Neural cell (in vitro differentiated cells): ENCODE data around the gene RTP5. TPM values are rescaled to one million over a fixed set of nuclear protein-coding genes. Genes with fewer than 3 reads are reported as not detected.

Experiments used
- H2AFZ ChIP-seq: fragments of 200-600, 300-800 bp; sonication (generic), shearing (Covaris generic); 2 replicates; pipeline ENCODE4 v1.6.0; 2014; ENCODE audit warnings: low read depth, mild to moderate bottlenecking, antibody characterized with exemption, low read length, moderate library complexity
- H3F3A ChIP-seq: fragments of 200-600 bp; shearing (Covaris generic); 2 replicates; pipeline ENCODE4 v1.6.1; 2016; ENCODE audit warnings: mild to moderate bottlenecking, moderate library complexity, mixed read lengths, antibody characterized with exemption, low read length; ENCODE audit not compliant: insufficient read depth, poor library complexity, severe bottlenecking
- H3K27ac ChIP-seq: fragments of 200-600, 300-800 bp; sonication (generic), shearing (Covaris generic); 2 replicates; pipeline ENCODE4 v1.5.1; 2014; ENCODE audit warnings: mild to moderate bottlenecking, low read length, moderate library complexity
- H3K27me3 ChIP-seq: fragments of 300-800, 200-600 bp; sonication (generic), shearing (Covaris generic); 2 replicates; pipeline ENCODE4 v1.6.0; 2014; ENCODE audit warnings: mild to moderate bottlenecking, low read depth, low read length, moderate library complexity; ENCODE audit not compliant: insufficient read depth
- H3K36me3 ChIP-seq: fragments of 300-800, 200-600 bp; sonication (generic), shearing (Covaris generic); 2 replicates; pipeline ENCODE4 v1.5.1; 2014; ENCODE audit warnings: mild to moderate bottlenecking, antibody characterized with exemption, low read length, moderate library complexity; ENCODE audit not compliant: insufficient read depth
- H3K4me2 ChIP-seq: fragments of 300-800, 200-600 bp; sonication (generic), shearing (Covaris generic); 2 replicates; pipeline ENCODE4 v1.6.0; 2014; ENCODE audit warnings: mild to moderate bottlenecking, low read length
- H3K4me3 ChIP-seq: fragments of 300-800, 200-600 bp; sonication (generic), shearing (Covaris generic); 2 replicates; pipeline ENCODE4 v1.5.1; 2014; ENCODE audit warnings: mild to moderate bottlenecking, low read length, moderate library complexity
- H3K79me2 ChIP-seq: fragments of 200-600 bp; shearing (Covaris generic); replicated peaks from 2 replicates; pipeline ENCODE4 v1.6.0; 2014; ENCODE audit warnings: mild to moderate bottlenecking, low read length, moderate library complexity; ENCODE audit not compliant: insufficient read depth
- H3K9ac ChIP-seq: fragments of 300-800, 200-600 bp; sonication (generic), shearing (Covaris generic); 2 replicates; pipeline ENCODE4 v1.6.1; 2016; ENCODE audit warnings: mild to moderate bottlenecking, low read length, mixed read lengths
- H3K9me2 ChIP-seq: fragments of 200-600 bp; shearing (Covaris generic); 2 replicates; pipeline ENCODE4 v1.6.1; 2016; ENCODE audit warnings: mild to moderate bottlenecking, low read length, mixed read lengths; ENCODE audit not compliant: insufficient read depth
- H3K9me3 ChIP-seq: fragments of 200-600, 300-800 bp; sonication (generic), shearing (Covaris generic); 2 replicates; pipeline ENCODE4 v1.6.1; 2016; ENCODE audit warnings: mild to moderate bottlenecking, mixed run types, low read length, moderate library complexity, mixed read lengths
- H4K20me1 ChIP-seq: fragments of 200-600 bp; shearing (Covaris generic); 2 replicates; pipeline ENCODE4 v1.6.1; 2016; ENCODE audit warnings: mild to moderate bottlenecking, mixed run types; ENCODE audit not compliant: insufficient read depth
- CTCF ChIP-seq: fragments of 450-650 bp; IDR thresholded peaks from 2 replicates; pipeline ENCODE4 v1.5.1; 2014; ENCODE audit warnings: antibody characterized with exemption, mild to moderate bottlenecking, moderate library complexity; ENCODE audit not compliant: poor library complexity, severe bottlenecking
- EP300 ChIP-seq: fragments of 450-650 bp; conservative IDR thresholded peaks from 2 replicates; pipeline ENCODE4 v1.6.1; 2014; ENCODE audit warnings: antibody characterized with exemption, mild to moderate bottlenecking, moderate library complexity; ENCODE audit not compliant: poor library complexity, severe bottlenecking
- MXI1 ChIP-seq: fragments of 450-650 bp; conservative IDR thresholded peaks from 2 replicates; pipeline ENCODE4 v1.6.1; 2014; ENCODE audit warnings: antibody characterized with exemption, mild to moderate bottlenecking; ENCODE audit not compliant: poor library complexity, severe bottlenecking
- POLR2AphosphoS5 ChIP-seq: IDR thresholded peaks from 2 replicates; pipeline ENCODE4 v1.6.1; 2012
- RAD21 ChIP-seq: fragments of 450-650 bp; conservative IDR thresholded peaks from 2 replicates; pipeline ENCODE4 v1.6.1; 2014; ENCODE audit warnings: antibody characterized with exemption, mild to moderate bottlenecking, moderate library complexity
- REST ChIP-seq: IDR thresholded peaks from 2 replicates; pipeline ENCODE4 v1.6.1; 2012; ENCODE audit warnings: borderline replicate concordance
- SMC3 ChIP-seq: fragments of 450-650 bp; conservative IDR thresholded peaks from 2 replicates; pipeline ENCODE4 v1.6.1; 2014; ENCODE audit warnings: antibody characterized with exemption, mild to moderate bottlenecking, moderate library complexity; ENCODE audit not compliant: poor library complexity
- polyA plus RNA-seq: library from polyadenylated mRNA; depleted of rRNA; stranded (reverse); fragments of >200 nt; gene quantifications from 2 replicates; pipeline ENCODE4 v1.2.3, GENCODE V29; 2014

Gene RTP5
- polyA plus RNA-seq, 1 donor from 2014 or later = 1.8 TPM

- no peak overlapping the region for H3K4me2 ChIP-seq
- no peak for TF ChIP-seq MXI1
- H3K36me3 ChIP-seq = no peaks in the 10 kb centered on the region
- H3K9me3 ChIP-seq = no peaks in the 10 kb centered on the region
- H3K9me2 ChIP-seq = no peaks in the 10 kb centered on the region
- no peaks in the 10 kb centered on the region for H3F3A ChIP-seq
- H3K4me3 ChIP-seq = no peak overlapping the region
- no peaks in the 10 kb centered on the region for H3K27me3 ChIP-seq
- no peak overlapping the region for H2AFZ ChIP-seq
- H4K20me1 ChIP-seq = no peaks in the 10 kb centered on the region
- no peaks in the 10 kb centered on the region for H3K79me2 ChIP-seq
- H3K27ac ChIP-seq = no peak overlapping the region
- no peak overlapping the region for H3K9ac ChIP-seq
Observed at GRCh38 chr2:241871538-241872312, 2.2 kb downstream of the RTP5 start.

- no peak overlapping the region for H3K9ac ChIP-seq
- no peaks in the 10 kb centered on the region for H3K9me3 ChIP-seq
- no peak overlapping the region for H3K27ac ChIP-seq
- no peaks in the 10 kb centered on the region for H4K20me1 ChIP-seq
- TF ChIP-seq SMC3 = no peak
- no peak for TF ChIP-seq MXI1
- TF ChIP-seq POLR2AphosphoS5 = no peak
- no peak for TF ChIP-seq CTCF
- TF ChIP-seq EP300 = no peak
- no peak for TF ChIP-seq REST
- no peaks in the 10 kb centered on the region for H3F3A ChIP-seq
- no peaks in the 10 kb centered on the region for H3K36me3 ChIP-seq
- no peaks in the 10 kb centered on the region for H3K79me2 ChIP-seq
- H3K4me3 ChIP-seq = no peak overlapping the region
- no peaks in the 10 kb centered on the region for H3K27me3 ChIP-seq
- H3K9me2 ChIP-seq = no peaks in the 10 kb centered on the region
- no peak overlapping the region for H3K4me2 ChIP-seq
- H2AFZ ChIP-seq = no peak overlapping the region
Observed at GRCh38 chr2:241872313-241872642, 2.7 kb downstream of the RTP5 start.

- Histone ChIP-seq H3K9ac (no peak overlapping the region), H3K27ac (no peak overlapping the region), H3K4me2 (no peak overlapping the region), H3K9me3 (no peaks in the 10 kb centered on the region), H3K4me3 (no peak overlapping the region), H3K27me3 (no peaks in the 10 kb centered on the region), H4K20me1 (no peaks in the 10 kb centered on the region), H2AFZ (no peak overlapping the region), H3F3A (no peaks in the 10 kb centered on the region), H3K36me3 (no peaks in the 10 kb centered on the region), H3K79me2 (no peaks in the 10 kb centered on the region), H3K9me2 (no peaks in the 10 kb centered on the region)
- TF ChIP-seq RAD21 (no peak), EP300 (no peak), SMC3 (no peak), REST (no peak), CTCF (no peak), MXI1 (no peak)
Observed at GRCh38 chr2:241873081-241873802, 3.7 kb downstream of the RTP5 start.
